Vagina (tissue), 2 donors: ENCODE data around the gene MEIOB. TPM values are rescaled to one million over a fixed set of nuclear protein-coding genes. Genes with fewer than 3 reads are reported as not detected.

ENCODE experiments used
- DNase-seq, 2 donors: peaks; one replicate each; pipeline ENCODE4 v3.0.0-alpha.2; 2017; ENCODE audit errors: extremely low spot score in 2 of 2
- H3K27ac ChIP-seq: fragments of 200-600 bp; sonication (generic); one replicate; pipeline ENCODE4 v1.5.1; 2019
- H3K27me3 ChIP-seq: fragments of 200-600 bp; sonication (generic); one replicate; pipeline ENCODE4 v1.5.1; 2019
- H3K36me3 ChIP-seq, 2 donors: fragments of 200-600 bp; sonication (generic); one replicate each; pipeline ENCODE4 v1.5.1; 2017 to 2019
- H3K4me1 ChIP-seq: fragments of 200-600 bp; sonication (generic); one replicate; pipeline ENCODE4 v1.5.1; 2019
- H3K4me3 ChIP-seq, 2 donors: fragments of 200-600 bp; sonication (generic); 1 replicate in 1 of 2; 2 replicates in 1 of 2; pipeline ENCODE4 v1.5.1; 2016 to 2019
- H3K9me3 ChIP-seq: fragments of 200-600 bp; sonication (generic); one replicate; pipeline ENCODE4 v1.5.1; 2019
- POLR2A ChIP-seq, 2 donors: fragments of 450-650 bp; IDR thresholded peaks; one replicate each; pipeline ENCODE4 v1.6.1; 2017; ENCODE audit warnings: antibody characterized with exemption in 2 of 2, mild to moderate bottlenecking in 2 of 2, moderate library complexity in 2 of 2
- POLR2AphosphoS5 ChIP-seq, 2 donors: sonication (generic); formaldehyde crosslinking; IDR thresholded peaks; one replicate each; pipeline ENCODE4 v1.9.0; 2017; ENCODE audit warnings: antibody characterized with exemption in 2 of 2, mild to moderate bottlenecking in 2 of 2, low read depth in 1 of 2; ENCODE audit not compliant: insufficient read depth in 1 of 2
- intact Hi-C: fragments of 100-400 bp; cut with DNase I; formaldehyde crosslinking; loops from one replicate; pipeline ENCODE4 v1.15.1; 2023
- total RNA-seq: library from RNA; depleted of rRNA; stranded (reverse); fragments of >200 nt; gene quantifications from one replicate; pipeline ENCODE4 v1.2.3, GENCODE V29; 2016
- TF ChIP-seq, protein P1 (sequence below), 3 experiments: fragments of 450-650 bp in 2 of 3; fragments of 200-600 bp in 1 of 3; sonication (generic) in 1 of 3; IDR thresholded peaks; one replicate each; pipeline ENCODE4 v1.5.1; 2017 to 2019; ENCODE audit warnings: antibody characterized with exemption in 3 of 3, mild to moderate bottlenecking in 2 of 3, moderate library complexity in 2 of 3

The MEIOB gene
- total RNA-seq, 1 donor from 2014 or later, result not detected

DNA sequence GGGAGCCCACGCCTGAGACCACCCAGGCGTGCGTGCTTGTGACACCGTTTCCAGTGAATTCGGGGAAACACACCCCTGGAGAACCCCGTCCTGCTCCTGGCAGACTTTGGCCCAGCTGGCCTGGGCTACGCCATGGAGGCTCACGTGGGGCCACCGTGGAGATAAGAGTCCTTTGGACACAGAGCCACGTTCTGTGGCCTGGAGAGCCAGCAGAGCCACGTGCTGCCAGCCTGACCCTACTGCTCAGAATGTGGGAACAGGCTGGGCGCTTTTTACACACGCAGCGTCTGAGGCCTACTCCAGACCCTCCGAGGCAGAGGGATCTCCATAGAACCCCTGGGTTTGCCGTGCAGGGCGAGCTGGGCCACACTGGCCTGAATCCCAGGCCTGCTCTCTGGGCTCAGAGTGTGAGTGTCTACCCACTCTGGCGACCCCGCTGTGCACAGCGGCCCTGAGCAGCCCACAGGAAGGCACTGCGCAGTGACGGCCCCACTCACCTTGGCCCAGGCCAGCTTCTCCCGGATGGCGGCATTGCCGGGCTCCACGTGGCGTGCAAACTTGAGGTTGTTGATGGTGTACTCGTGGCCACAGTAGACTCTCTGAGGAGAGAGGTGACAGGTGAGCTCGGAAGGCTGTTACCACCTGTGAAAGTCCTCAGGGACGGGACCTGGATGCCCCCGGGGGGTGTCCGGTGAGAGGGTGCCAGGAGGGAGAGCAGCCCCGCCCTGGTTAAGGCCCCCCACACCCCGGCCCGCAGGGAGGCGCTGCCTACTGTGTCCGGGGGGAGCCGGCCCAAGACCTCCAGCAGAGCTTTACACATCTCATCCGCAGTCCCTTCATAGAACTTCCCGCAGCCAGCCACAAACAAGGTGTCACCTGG, 55.3 kb downstream of the MEIOB start:
- Histone ChIP-seq H3K27ac (no peak overlapping the region), H3K4me3 (no peak overlapping the region), H3K36me3 (peaks cover 0 to 49% of the 10 kb centered on the region in 2 donors), H3K27me3 (no peaks in the 10 kb centered on the region), H3K9me3 (no peaks in the 10 kb centered on the region), H3K4me1 (no peaks in the 10 kb centered on the region)
- intact Hi-C loops, result no loop called here
- no peak for TF ChIP-seq POLR2A (IDR thresholded peaks at IDR 0.05)
- TF ChIP-seq, protein P1, sequence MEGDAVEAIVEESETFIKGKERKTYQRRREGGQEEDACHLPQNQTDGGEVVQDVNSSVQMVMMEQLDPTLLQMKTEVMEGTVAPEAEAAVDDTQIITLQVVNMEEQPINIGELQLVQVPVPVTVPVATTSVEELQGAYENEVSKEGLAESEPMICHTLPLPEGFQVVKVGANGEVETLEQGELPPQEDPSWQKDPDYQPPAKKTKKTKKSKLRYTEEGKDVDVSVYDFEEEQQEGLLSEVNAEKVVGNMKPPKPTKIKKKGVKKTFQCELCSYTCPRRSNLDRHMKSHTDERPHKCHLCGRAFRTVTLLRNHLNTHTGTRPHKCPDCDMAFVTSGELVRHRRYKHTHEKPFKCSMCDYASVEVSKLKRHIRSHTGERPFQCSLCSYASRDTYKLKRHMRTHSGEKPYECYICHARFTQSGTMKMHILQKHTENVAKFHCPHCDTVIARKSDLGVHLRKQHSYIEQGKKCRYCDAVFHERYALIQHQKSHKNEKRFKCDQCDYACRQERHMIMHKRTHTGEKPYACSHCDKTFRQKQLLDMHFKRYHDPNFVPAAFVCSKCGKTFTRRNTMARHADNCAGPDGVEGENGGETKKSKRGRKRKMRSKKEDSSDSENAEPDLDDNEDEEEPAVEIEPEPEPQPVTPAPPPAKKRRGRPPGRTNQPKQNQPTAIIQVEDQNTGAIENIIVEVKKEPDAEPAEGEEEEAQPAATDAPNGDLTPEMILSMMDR (IDR thresholded peaks at IDR 0.05), result no peak
- TF ChIP-seq POLR2AphosphoS5 (IDR thresholded peaks at IDR 0.05; ENCODE audit: insufficient read depth in 1 of 2, low read depth in 1 of 2), result no peak
- DNase-seq, result no peak

DNA sequence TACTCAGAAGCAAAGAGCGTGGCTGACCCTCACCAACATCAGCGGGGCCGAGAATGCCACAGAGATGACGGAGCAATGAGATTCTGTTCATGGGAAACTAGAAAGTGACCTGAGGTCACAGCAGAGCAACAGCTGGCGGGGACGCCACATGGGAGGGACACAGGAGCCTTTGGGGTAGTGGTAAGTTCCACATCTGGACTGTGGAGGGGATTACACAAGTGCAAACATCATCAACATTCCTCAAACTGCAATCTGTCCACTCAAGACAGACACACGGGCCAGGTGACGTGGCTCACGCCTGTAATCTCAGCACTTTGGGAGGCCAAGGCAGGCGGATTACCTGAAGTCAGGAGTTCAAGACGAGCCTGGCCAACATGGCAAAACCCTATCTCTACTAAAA, 56.5 kb downstream of the MEIOB start:
- Histone ChIP-seq H3K9me3 (no peaks in the 10 kb centered on the region), H3K4me1 (no peaks in the 10 kb centered on the region), H3K4me3 (no peak overlapping the region), H3K27ac (no peak overlapping the region), H3K27me3 (no peaks in the 10 kb centered on the region), H3K36me3 (peaks cover 0 to 42% of the 10 kb centered on the region in 2 donors)
- intact Hi-C loops, result no loop called here
- no peak for DNase-seq
- TF ChIP-seq, protein P1 (IDR thresholded peaks at IDR 0.05), result no peak
- TF ChIP-seq POLR2AphosphoS5 (IDR thresholded peaks at IDR 0.05; ENCODE audit: insufficient read depth in 1 of 2, low read depth in 1 of 2), result no peak
- TF ChIP-seq POLR2A (IDR thresholded peaks at IDR 0.05), result no peak

DNA sequence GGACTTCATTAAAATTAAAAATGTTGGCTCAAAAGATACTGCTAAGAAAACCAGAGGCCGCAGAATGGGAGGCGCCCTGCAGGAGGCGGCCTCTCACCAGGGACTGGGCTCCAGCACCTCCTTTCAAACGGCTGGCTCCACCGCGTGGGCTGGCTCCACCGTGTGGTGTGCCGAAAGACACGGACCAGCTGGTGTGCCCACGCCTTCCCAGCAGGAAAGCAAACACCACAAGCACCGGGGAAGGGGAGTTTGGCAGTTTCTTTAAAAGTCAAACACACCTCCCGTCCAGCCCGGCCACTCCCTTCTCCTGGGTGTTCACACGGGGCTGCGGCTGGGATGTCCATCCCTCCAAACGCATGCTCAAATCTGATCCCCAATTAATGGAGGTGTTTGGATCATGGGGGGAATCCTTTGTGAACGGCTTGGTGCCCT, 59.2 kb downstream of the MEIOB start:
- no peak for DNase-seq
- TF ChIP-seq POLR2A (IDR thresholded peaks at IDR 0.05) (no peak), POLR2AphosphoS5 (IDR thresholded peaks at IDR 0.05; ENCODE audit: insufficient read depth in 1 of 2, low read depth in 1 of 2) (peak in 1 of 2 donors; percentile 22)
- TF ChIP-seq, protein P1 (IDR thresholded peaks at IDR 0.05), result peak; percentile 15 to 55 (median 40)
- intact Hi-C loops, result no loop called here
- Histone ChIP-seq H3K9me3 (no peaks in the 10 kb centered on the region), H3K27me3 (no peaks in the 10 kb centered on the region), H3K27ac (no peak overlapping the region), H3K4me1 (no peaks in the 10 kb centered on the region), H3K36me3 (peaks cover 0 to 39% of the 10 kb centered on the region in 2 donors), H3K4me3 (no peak overlapping the region)

DNA sequence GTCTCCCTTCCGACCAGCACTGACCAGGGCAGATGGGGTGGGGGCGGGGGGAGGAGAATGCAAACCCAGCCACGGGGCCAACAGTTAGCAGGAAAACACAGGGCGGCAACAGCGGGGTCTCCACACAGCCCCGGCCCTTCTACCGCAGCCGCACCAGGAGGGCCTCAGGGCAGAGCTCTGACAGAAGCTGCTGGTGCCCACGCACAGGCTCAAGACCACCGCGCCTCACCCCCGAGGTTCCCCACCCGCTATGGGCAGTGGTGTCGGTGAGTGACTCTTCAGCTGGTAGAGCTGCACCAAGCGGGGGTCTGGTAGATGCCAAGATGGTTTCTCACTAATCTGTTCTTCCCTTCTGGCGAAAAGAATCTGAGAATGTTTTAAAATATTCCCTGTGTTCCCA, 61.4 kb downstream of the MEIOB start:
- Histone ChIP-seq H3K4me1 (no peaks in the 10 kb centered on the region), H3K36me3 (peaks cover 0 to 24% of the 10 kb centered on the region in 2 donors), H3K27me3 (no peaks in the 10 kb centered on the region), H3K27ac (no peak overlapping the region), H3K4me3 (no peak overlapping the region), H3K9me3 (no peaks in the 10 kb centered on the region)
- intact Hi-C loops, result no loop called here
- TF ChIP-seq POLR2AphosphoS5 (IDR thresholded peaks at IDR 0.05; ENCODE audit: insufficient read depth in 1 of 2, low read depth in 1 of 2) (no peak), POLR2A (IDR thresholded peaks at IDR 0.05) (no peak)
- TF ChIP-seq, protein P1 (IDR thresholded peaks at IDR 0.05), result no peak
- DNase-seq, result no peak

DNA sequence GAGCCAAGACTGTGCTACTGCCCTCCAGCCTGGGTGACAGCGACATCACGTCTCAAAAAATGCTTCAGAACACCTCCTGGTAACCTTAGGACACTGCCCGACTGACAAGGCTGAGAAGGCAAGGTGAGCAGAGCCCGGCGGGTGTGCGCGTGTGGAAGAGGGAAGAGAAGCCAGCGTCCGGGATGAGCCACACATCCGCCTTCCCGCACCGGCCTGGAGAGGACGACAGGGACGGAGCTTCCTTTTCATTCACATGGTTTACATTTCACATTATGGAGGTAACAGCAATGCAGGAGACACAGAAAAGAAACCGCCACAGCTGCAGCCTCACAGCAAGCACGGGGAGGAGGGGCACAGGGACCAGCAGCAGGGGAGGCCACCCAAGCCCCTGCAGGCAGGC, 61.9 kb downstream of the MEIOB start:
- no peak for DNase-seq
- no peaks in the 10 kb centered on the region for H3K9me3 ChIP-seq
- no peaks in the 10 kb centered on the region for H3K4me1 ChIP-seq
- H3K36me3 ChIP-seq, result peaks cover 0 to 22% of the 10 kb centered on the region in 2 donors
- no peak overlapping the region for H3K27ac ChIP-seq
- TF ChIP-seq POLR2AphosphoS5 (IDR thresholded peaks at IDR 0.05; ENCODE audit: insufficient read depth in 1 of 2, low read depth in 1 of 2) (no peak), POLR2A (IDR thresholded peaks at IDR 0.05) (no peak)
- TF ChIP-seq, protein P1 (IDR thresholded peaks at IDR 0.05), result no peak
- no peak overlapping the region for H3K4me3 ChIP-seq
- no peaks in the 10 kb centered on the region for H3K27me3 ChIP-seq
- intact Hi-C loops, result no loop called here
